ENCODE measurements around the gene INMT.

INMT gene

DNA sequence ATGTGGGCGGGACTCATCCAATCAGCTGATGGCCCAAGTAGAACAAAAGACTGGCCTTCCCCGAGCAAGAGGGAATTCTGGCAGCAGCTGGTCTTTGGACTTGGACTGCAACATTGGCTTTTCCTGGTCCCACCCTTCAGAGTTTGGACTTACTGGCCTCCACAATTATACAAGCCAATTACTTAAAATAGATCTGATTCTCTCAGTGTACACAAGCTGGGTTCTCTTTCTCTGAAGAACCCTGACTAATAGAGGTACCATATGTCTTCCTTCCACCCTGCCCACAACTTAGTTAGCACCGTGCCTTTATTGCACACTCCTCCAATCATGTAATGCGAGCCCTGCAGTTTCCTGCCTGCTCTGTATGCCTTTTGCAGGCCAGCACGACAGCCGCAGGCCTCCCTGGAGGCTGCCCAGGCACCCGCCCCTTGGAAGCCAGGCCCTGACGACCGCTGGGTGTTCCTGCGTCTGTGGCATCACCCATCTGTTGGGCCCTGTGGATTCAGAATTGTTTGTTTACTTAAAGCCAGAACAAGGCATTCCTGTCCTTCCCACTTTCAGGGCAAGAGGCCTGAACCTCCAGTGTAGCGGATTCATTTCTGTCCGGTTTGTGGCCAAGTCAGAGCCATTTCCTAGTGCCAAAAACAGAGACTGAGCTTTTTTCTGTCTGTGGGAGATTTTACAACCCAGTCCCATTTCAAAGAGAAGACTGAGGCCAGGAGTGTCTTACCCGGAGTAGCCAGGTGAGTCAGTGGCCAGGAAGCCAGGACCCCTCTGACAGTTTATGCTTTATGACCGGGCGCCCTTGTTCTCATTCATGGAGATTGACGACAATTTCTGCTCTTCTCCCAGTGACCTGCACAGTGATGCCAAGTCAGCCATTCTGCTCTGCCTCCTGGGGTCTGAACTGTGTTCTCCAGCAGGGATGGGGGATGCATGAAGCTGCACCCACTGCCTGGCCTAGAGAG is 968 bp upstream of the INMT start:
- H3K27me3 Mint-ChIP-seq = no peaks in the 10 kb centered on the region
- no peaks in the 10 kb centered on the region for H3K9me3 Mint-ChIP-seq
- intact Hi-C loops (cut with micrococcal nuclease) = no loop called here
- no peaks in the 10 kb centered on the region for H3K36me3 Mint-ChIP-seq (ENCODE audit: low read depth)
- no peak overlapping the region for H3K27ac Mint-ChIP-seq
- H3K4me3 Mint-ChIP-seq = no peak overlapping the region
- H3K4me1 Mint-ChIP-seq (ENCODE audit: low read depth) = no peaks in the 10 kb centered on the region

GRCh38 chr7:30752484-30752883 is 549 bp downstream of the INMT start:
- no peak overlapping the region for H3K27ac Mint-ChIP-seq
- intact Hi-C loops (cut with micrococcal nuclease) = no loop called here
- no peak overlapping the region for H3K4me3 Mint-ChIP-seq
- H3K36me3 Mint-ChIP-seq (ENCODE audit: low read depth) = no peaks in the 10 kb centered on the region
- no peaks in the 10 kb centered on the region for H3K27me3 Mint-ChIP-seq
- no peaks in the 10 kb centered on the region for H3K4me1 Mint-ChIP-seq (ENCODE audit: low read depth)
- H3K9me3 Mint-ChIP-seq = no peaks in the 10 kb centered on the region

- H3K4me3 Mint-ChIP-seq = no peak overlapping the region
- H3K4me1 Mint-ChIP-seq (ENCODE audit: low read depth) = no peaks in the 10 kb centered on the region
- intact Hi-C loops (cut with micrococcal nuclease) = no loop called here
- no peaks in the 10 kb centered on the region for H3K9me3 Mint-ChIP-seq
- no peaks in the 10 kb centered on the region for H3K27me3 Mint-ChIP-seq
- H3K27ac Mint-ChIP-seq = no peak overlapping the region
- no peaks in the 10 kb centered on the region for H3K36me3 Mint-ChIP-seq (ENCODE audit: low read depth)
Measured at GRCh38 chr7:30752979-30753378, 1.0 kb downstream of the INMT start.

GRCh38 chr7:30754315-30754877 is 2.5 kb downstream of the INMT start:
- no peaks in the 10 kb centered on the region for H3K9me3 Mint-ChIP-seq
- H3K4me1 Mint-ChIP-seq (ENCODE audit: low read depth) = no peaks in the 10 kb centered on the region
- no peak overlapping the region for H3K4me3 Mint-ChIP-seq
- H3K27me3 Mint-ChIP-seq = no peaks in the 10 kb centered on the region
- no peak overlapping the region for H3K27ac Mint-ChIP-seq
- H3K36me3 Mint-ChIP-seq (ENCODE audit: low read depth) = no peaks in the 10 kb centered on the region
- intact Hi-C loops (cut with micrococcal nuclease) = no loop called here

DNA sequence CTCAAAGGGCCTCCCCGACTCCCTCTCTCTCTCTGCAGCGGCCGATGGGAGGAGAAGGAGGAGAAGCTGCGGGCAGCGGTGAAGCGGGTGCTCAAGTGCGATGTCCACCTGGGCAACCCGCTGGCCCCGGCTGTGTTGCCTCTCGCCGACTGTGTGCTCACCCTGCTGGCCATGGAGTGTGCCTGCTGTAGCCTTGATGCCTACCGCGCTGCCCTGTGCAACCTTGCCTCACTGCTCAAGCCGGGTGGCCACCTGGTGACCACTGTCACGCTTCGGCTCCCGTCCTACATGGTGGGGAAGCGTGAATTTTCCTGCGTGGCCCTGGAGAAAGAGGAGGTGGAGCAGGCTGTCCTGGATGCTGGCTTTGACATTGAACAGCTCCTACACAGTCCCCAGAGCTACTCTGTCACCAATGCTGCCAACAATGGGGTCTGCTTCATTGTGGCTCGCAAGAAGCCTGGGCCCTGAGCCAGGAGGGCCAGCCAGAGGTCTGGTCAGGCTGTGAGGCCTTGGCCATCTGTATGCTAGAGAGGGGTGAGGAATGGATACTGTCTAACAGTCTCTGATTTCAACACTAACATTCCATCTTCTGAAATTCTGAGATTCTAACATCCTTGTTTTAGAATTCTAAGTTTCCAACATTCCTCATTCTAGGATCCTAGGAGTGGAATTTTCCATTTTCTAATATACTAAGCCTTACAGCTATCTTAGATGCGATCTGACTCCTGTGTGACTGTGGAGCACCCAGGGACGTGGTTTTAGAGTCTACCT is 3.6 kb downstream of the INMT start:
- intact Hi-C loops (cut with micrococcal nuclease) = no loop called here
- no peaks in the 10 kb centered on the region for H3K9me3 Mint-ChIP-seq
- H3K4me1 Mint-ChIP-seq (ENCODE audit: low read depth) = no peaks in the 10 kb centered on the region
- no peaks in the 10 kb centered on the region for H3K36me3 Mint-ChIP-seq (ENCODE audit: low read depth)
- no peak overlapping the region for H3K27ac Mint-ChIP-seq
- no peaks in the 10 kb centered on the region for H3K27me3 Mint-ChIP-seq
- no peak overlapping the region for H3K4me3 Mint-ChIP-seq

DNA sequence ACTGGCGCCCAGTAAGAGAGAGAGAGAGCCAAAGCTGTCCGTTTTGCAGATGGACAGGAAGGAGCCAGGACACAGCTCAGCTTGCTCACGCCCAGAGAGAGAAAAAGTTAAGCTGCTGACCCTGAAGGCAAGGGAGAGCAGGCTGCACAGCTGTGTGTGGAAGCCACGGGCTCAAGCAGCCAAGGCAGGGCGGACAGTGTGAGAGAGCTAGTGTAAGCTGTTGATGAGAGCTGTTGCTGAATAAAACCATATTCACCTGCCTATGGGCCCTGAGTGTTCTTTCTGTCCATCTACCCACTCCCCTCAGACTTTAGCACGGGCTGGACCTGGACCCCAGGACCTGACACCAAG is 5.4 kb downstream of the INMT start:
- H3K27ac Mint-ChIP-seq = no peak overlapping the region
- intact Hi-C loops (cut with micrococcal nuclease) = no loop called here

GRCh38 chr7:30760514-30761213 is 8.7 kb downstream of the INMT start:
- Mint-ChIP-seq H3K27ac (no peak overlapping the region), H3K4me3 (no peak overlapping the region), H3K4me1 (ENCODE audit: low read depth) (no peaks in the 10 kb centered on the region), H3K36me3 (ENCODE audit: low read depth) (no peaks in the 10 kb centered on the region), H3K9me3 (peaks cover 9% of the 10 kb centered on the region), H3K27me3 (peaks cover 8% of the 10 kb centered on the region)
- intact Hi-C loops (cut with micrococcal nuclease) = no loop called here

More for the DNA sequence above, 5.4 kb downstream of the INMT start:
- Mint-ChIP-seq H3K27me3 (peaks cover 5% of the 10 kb centered on the region), H3K4me1 (ENCODE audit: low read depth) (no peaks in the 10 kb centered on the region), H3K4me3 (no peak overlapping the region), H3K9me3 (no peaks in the 10 kb centered on the region), H3K36me3 (ENCODE audit: low read depth) (no peaks in the 10 kb centered on the region)

GRCh38 chr7:30761214-30762156 is 9.6 kb downstream of the INMT start:
- H3K36me3 Mint-ChIP-seq (ENCODE audit: low read depth) = no peaks in the 10 kb centered on the region
- no peaks in the 10 kb centered on the region for H3K4me1 Mint-ChIP-seq (ENCODE audit: low read depth)
- peaks cover 9% of the 10 kb centered on the region for H3K9me3 Mint-ChIP-seq
- H3K27ac Mint-ChIP-seq = no peak overlapping the region
- intact Hi-C loops (cut with micrococcal nuclease) = no loop called here
- peaks cover 8% of the 10 kb centered on the region for H3K27me3 Mint-ChIP-seq
- H3K4me3 Mint-ChIP-seq = no peak overlapping the region

DNA sequence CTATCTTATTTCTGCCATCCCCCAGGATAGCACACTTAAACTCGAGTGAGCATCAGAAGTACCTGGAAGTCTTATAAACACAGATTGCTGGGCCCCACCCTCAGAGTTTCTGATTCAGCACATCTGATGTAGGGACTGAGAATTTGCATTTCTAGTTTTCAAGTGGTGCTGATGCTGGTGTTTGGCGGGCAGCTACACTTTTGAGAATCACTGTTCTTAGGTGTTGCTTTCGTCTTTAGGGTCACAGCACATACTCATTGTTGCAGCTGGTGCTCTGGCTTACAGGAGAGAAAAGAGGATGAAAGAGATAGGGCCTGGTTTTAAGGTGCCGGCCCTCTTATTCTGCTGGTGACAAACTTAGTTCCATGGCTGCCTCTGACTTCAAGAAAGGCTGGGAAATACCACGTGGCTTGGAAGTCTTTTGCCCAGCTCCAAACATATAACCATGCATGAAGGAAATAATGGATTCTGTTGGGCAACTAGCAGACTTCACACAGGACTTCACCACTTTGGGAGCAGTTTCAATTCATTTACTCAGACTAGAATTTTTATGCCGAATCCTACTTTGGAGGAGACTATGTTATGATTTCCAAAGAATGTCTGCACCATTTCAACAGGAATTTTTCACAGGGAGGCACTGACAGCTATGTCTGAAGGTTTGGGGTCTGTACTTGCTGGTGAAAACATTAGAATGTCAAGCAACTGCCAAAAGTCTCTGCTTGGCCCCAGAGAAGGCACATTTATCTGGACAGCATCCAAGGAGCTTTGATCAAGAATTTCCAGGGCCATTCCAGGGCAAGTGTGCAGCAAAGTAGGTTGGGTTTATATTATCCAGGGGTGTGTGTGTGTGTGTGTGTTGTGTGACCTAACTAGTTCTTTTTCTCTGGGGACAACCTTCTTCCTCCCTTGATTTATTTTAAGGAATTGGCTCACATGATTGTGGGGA is 12.4 kb downstream of the INMT start:
- H3K27me3 Mint-ChIP-seq = peaks cover 19% of the 10 kb centered on the region
- no peaks in the 10 kb centered on the region for H3K36me3 Mint-ChIP-seq (ENCODE audit: low read depth)
- H3K9me3 Mint-ChIP-seq = peaks cover 9% of the 10 kb centered on the region
- H3K4me3 Mint-ChIP-seq = no peak overlapping the region
- intact Hi-C loops (cut with micrococcal nuclease) = no loop called here
- H3K4me1 Mint-ChIP-seq (ENCODE audit: low read depth) = no peaks in the 10 kb centered on the region
- H3K27ac Mint-ChIP-seq = no peak overlapping the region

DNA sequence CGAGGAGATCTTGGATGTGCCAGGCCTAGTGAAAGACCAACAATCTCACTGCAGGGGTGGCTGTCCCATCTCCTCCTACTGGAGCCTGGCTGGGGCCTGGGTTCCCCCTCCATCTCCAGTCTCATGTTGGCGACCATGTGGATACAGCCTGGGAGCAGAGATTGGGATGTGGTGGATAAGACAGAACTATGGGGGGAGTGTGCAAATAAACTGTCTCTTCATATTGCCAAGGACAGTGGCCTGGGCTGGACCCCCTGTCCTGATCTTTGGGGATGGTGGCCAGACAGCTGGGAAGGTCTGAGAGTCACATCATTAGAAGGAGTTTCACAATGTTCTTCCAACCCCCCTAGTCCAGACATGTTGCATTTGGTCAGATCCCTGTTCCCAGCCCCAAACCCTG is 13.5 kb downstream of the INMT start:
- Mint-ChIP-seq H3K36me3 (ENCODE audit: low read depth) (no peaks in the 10 kb centered on the region), H3K27me3 (peaks cover 19% of the 10 kb centered on the region), H3K4me1 (ENCODE audit: low read depth) (no peaks in the 10 kb centered on the region), H3K4me3 (no peak overlapping the region), H3K27ac (no peak overlapping the region), H3K9me3 (peaks cover 9% of the 10 kb centered on the region)
- intact Hi-C loops (cut with micrococcal nuclease) = no loop called here

DNA sequence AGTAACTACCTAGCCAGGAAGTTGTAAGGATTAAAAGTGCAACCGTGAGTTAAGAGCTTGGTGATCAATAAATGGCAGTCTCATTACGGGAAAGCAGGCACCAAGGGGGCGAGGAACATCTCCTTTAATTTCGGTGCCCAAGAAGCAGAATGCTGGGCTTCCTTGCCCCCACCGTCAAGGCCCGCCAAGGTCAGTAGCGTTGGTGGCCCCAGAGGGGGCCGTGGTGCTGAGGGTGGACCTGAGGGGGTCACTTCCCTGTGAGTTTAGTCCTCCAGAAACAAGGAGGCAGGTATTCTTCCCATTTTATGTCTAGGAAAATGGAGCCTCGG is 18.9 kb downstream of the INMT start:
- Mint-ChIP-seq H3K9me3 (no peaks in the 10 kb centered on the region), H3K4me3 (peak overlapping the region; percentile 76), H3K4me1 (ENCODE audit: low read depth) (peaks cover 5% of the 10 kb centered on the region), H3K27me3 (peaks cover 12% of the 10 kb centered on the region), H3K27ac (no peak overlapping the region), H3K36me3 (ENCODE audit: low read depth) (no peaks in the 10 kb centered on the region)
- intact Hi-C loops (cut with micrococcal nuclease) = no loop called here

GRCh38 chr7:30771174-30771879 is 19.4 kb downstream of the INMT start, which contains the start of gene MINDY4:
Gene MINDY4 (plus strand): TSS chr7:30771417. CDS start chr7:30771494, 77 bp downstream.
- intact Hi-C loops (cut with micrococcal nuclease) = no loop called here

More at GRCh38 chr7:30771174-30771879, 19.4 kb downstream of the INMT start, which contains the start of gene MINDY4:
- H3K27me3 Mint-ChIP-seq = peaks cover 12% of the 10 kb centered on the region
- H3K36me3 Mint-ChIP-seq (ENCODE audit: low read depth) = no peaks in the 10 kb centered on the region
- H3K4me3 Mint-ChIP-seq = peak within 1 kb of the TSS; percentile 76
- H3K4me1 Mint-ChIP-seq (ENCODE audit: low read depth) = peaks cover 5% of the 10 kb centered on the region
- H3K9me3 Mint-ChIP-seq = no peaks in the 10 kb centered on the region
- peak within 1 kb of the TSS; percentile 72 for H3K27ac Mint-ChIP-seq

Data from dendritic cell treated with granulocyte-macrophage colony-stimulating factor and Interleukin-4, amounts not matched to agents 40 ng/mL and 50 ng/mL, for 4 days (primary cell).